ENCODE data around the gene GABPA.
A peak's percentile ranks its signal among the peaks of the same experiment; 100 is the strongest.

GABPA gene

DNA sequence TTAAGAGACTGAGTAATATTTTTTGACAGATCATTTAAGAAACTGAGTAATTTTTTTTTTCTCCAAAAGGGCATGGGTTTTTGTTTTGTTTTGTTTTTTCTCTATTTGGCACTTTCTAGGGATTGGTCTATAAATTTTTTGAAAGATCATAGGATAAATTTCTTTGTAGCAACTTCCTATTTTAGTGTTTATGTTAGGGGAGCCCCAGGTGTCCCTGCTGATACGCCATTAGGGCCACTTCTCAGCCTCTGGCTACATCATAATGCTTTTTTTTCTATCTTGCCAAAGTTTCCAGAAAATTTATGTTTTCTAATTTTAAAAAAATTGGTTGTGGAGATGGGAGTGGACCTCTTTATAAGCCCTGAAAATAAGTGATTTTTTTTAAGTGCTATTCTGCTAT lies 2.6 kb downstream of the GABPA start:
- CTCF ChIA-PET = no interaction called here
- peaks cover 12% of the 10 kb centered on the region for H3K4me1 ChIP-seq (ENCODE audit: control insufficient read depth, insufficient read depth, low read length)
- H3K36me3 ChIP-seq (ENCODE audit: control insufficient read depth in 2 of 2, insufficient read depth in 1 of 2, low read length in 2 of 2) = peaks cover 3 to 4% of the 10 kb centered on the region in 2 experiments; a peak in 2 of 3 replicates
- no peak overlapping the region for H3K27ac ChIP-seq (ENCODE audit: extremely low read depth, low read depth, low read length)
- peak; percentile 45; the same call in 1 of the 2 replicates for TF ChIP-seq FEZF1 (tag by site-specific recombination; IDR thresholded peaks at IDR 0.05)
- TF ChIP-seq, protein P1, sequence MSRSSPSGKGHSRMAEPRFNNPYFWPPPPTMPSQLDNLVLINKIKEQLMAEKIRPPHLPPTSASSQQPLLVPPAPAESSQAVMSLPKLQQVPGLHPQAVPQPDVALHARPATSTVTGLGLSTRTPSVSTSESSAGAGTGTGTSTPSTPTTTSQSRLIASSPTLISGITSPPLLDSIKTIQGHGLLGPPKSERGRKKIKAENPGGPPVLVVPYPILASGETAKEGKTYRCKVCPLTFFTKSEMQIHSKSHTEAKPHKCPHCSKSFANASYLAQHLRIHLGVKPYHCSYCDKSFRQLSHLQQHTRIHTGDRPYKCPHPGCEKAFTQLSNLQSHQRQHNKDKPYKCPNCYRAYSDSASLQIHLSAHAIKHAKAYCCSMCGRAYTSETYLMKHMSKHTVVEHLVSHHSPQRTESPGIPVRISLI (tag by site-specific recombination; IDR thresholded peaks at IDR 0.05) = peak; percentile 46; the same call in 1 of the 2 replicates
- no peak for TF ChIP-seq ZNF701 (tag by site-specific recombination; IDR thresholded peaks at IDR 0.05)
- TF ChIP-seq, protein P2, sequence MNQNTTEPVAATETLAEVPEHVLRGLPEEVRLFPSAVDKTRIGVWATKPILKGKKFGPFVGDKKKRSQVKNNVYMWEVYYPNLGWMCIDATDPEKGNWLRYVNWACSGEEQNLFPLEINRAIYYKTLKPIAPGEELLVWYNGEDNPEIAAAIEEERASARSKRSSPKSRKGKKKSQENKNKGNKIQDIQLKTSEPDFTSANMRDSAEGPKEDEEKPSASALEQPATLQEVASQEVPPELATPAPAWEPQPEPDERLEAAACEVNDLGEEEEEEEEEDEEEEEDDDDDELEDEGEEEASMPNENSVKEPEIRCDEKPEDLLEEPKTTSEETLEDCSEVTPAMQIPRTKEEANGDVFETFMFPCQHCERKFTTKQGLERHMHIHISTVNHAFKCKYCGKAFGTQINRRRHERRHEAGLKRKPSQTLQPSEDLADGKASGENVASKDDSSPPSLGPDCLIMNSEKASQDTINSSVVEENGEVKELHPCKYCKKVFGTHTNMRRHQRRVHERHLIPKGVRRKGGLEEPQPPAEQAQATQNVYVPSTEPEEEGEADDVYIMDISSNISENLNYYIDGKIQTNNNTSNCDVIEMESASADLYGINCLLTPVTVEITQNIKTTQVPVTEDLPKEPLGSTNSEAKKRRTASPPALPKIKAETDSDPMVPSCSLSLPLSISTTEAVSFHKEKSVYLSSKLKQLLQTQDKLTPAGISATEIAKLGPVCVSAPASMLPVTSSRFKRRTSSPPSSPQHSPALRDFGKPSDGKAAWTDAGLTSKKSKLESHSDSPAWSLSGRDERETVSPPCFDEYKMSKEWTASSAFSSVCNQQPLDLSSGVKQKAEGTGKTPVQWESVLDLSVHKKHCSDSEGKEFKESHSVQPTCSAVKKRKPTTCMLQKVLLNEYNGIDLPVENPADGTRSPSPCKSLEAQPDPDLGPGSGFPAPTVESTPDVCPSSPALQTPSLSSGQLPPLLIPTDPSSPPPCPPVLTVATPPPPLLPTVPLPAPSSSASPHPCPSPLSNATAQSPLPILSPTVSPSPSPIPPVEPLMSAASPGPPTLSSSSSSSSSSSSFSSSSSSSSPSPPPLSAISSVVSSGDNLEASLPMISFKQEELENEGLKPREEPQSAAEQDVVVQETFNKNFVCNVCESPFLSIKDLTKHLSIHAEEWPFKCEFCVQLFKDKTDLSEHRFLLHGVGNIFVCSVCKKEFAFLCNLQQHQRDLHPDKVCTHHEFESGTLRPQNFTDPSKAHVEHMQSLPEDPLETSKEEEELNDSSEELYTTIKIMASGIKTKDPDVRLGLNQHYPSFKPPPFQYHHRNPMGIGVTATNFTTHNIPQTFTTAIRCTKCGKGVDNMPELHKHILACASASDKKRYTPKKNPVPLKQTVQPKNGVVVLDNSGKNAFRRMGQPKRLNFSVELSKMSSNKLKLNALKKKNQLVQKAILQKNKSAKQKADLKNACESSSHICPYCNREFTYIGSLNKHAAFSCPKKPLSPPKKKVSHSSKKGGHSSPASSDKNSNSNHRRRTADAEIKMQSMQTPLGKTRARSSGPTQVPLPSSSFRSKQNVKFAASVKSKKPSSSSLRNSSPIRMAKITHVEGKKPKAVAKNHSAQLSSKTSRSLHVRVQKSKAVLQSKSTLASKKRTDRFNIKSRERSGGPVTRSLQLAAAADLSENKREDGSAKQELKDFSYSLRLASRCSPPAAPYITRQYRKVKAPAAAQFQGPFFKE (tag by site-specific recombination; IDR thresholded peaks at IDR 0.05; ENCODE audit: borderline replicate concordance) = no peak
- TF ChIP-seq ZFP3 (tag by site-specific recombination; IDR thresholded peaks at IDR 0.05; ENCODE audit: low read depth) = no peak
- no peak for TF ChIP-seq SCRT2 (tag by site-specific recombination; IDR thresholded peaks at IDR 0.05)
- TF ChIP-seq, protein P3, sequence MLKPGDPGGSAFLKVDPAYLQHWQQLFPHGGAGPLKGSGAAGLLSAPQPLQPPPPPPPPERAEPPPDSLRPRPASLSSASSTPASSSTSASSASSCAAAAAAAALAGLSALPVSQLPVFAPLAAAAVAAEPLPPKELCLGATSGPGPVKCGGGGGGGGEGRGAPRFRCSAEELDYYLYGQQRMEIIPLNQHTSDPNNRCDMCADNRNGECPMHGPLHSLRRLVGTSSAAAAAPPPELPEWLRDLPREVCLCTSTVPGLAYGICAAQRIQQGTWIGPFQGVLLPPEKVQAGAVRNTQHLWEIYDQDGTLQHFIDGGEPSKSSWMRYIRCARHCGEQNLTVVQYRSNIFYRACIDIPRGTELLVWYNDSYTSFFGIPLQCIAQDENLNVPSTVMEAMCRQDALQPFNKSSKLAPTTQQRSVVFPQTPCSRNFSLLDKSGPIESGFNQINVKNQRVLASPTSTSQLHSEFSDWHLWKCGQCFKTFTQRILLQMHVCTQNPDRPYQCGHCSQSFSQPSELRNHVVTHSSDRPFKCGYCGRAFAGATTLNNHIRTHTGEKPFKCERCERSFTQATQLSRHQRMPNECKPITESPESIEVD (tag by site-specific recombination; IDR thresholded peaks at IDR 0.05) = 0 out of 2 replicates have a peak, but pooled peaks have one; percentile 4
- no peaks in the 10 kb centered on the region for H3K9me3 ChIP-seq (ENCODE audit: control insufficient read depth, insufficient read depth, low read depth, low read length)
- no peak overlapping the region for H3K4me3 ChIP-seq (ENCODE audit: low read depth, low read length)
- POLR2A ChIA-PET = no interaction called here

DNA sequence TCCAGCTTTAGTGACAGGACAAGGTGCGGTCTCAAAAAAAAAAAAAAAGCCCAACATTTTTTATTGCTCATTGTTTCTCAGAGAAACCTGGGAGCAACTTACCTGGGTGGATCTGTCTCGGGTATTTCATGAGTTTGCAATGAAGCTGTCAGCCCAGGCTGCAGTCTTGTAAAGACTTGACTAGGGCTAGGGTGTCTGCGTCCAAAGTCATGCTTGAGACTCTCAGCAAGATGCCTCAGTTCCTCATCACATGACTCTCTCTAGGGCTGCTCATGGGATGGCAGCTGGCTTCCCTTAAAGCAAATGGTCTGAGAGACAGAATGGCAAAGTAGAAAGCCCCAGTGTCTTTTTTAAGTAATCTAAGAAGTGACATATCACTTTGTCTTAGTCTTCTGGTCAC lies 8.1 kb downstream of the GABPA start:
- no peak overlapping the region for H3K4me3 ChIP-seq (ENCODE audit: low read depth, low read length)
- POLR2A ChIA-PET = interaction anchor here (1.2 kb wide), 1 partner anchor 7 kb away, joined by 3 read pairs; no protein-coding TSS in a partner anchor
- peaks cover 27 to 31% of the 10 kb centered on the region in 2 experiments for H3K36me3 ChIP-seq (ENCODE audit: control insufficient read depth in 2 of 2, insufficient read depth in 1 of 2, low read length in 2 of 2)
- CTCF ChIA-PET = interaction anchor here (0.6 to 1.0 kb wide), 3 partner anchors 134 to 365 kb away, joined by 3 to 4 read pairs (median 4); no protein-coding TSS in a partner anchor
- no peaks in the 10 kb centered on the region for H3K4me1 ChIP-seq (ENCODE audit: control insufficient read depth, insufficient read depth, low read length)
- no peak overlapping the region for H3K27ac ChIP-seq (ENCODE audit: extremely low read depth, low read depth, low read length)
- H3K9me3 ChIP-seq (ENCODE audit: control insufficient read depth, insufficient read depth, low read depth, low read length) = no peaks in the 10 kb centered on the region
- no peak for TF ChIP-seq ZBTB21 (tag by site-specific recombination; IDR thresholded peaks at IDR 0.05)
- TF ChIP-seq SP3 (tag by site-specific recombination; IDR thresholded peaks at IDR 0.05) = no peak
- TF ChIP-seq, protein P4, sequence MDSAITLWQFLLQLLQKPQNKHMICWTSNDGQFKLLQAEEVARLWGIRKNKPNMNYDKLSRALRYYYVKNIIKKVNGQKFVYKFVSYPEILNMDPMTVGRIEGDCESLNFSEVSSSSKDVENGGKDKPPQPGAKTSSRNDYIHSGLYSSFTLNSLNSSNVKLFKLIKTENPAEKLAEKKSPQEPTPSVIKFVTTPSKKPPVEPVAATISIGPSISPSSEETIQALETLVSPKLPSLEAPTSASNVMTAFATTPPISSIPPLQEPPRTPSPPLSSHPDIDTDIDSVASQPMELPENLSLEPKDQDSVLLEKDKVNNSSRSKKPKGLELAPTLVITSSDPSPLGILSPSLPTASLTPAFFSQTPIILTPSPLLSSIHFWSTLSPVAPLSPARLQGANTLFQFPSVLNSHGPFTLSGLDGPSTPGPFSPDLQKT (IDR thresholded peaks at IDR 0.05; ENCODE audit: borderline replicate concordance, low read depth, low read length) = no peak
- TF ChIP-seq ZNF521 (tag by site-specific recombination; IDR thresholded peaks at IDR 0.05) = no peak
- TF ChIP-seq, protein P5, sequence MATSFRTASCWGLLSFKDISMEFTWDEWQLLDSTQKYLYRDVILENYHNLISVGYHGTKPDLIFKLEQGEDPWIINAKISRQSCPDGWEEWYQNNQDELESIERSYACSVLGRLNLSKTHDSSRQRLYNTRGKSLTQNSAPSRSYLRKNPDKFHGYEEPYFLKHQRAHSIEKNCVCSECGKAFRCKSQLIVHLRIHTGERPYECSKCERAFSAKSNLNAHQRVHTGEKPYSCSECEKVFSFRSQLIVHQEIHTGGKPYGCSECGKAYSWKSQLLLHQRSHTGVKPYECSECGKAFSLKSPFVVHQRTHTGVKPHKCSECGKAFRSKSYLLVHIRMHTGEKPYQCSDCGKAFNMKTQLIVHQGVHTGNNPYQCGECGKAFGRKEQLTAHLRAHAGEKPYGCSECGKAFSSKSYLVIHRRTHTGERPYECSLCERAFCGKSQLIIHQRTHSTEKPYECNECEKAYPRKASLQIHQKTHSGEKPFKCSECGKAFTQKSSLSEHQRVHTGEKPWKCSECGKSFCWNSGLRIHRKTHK (tag by site-specific recombination; IDR thresholded peaks at IDR 0.05) = no peak
- TF ChIP-seq, protein P6, sequence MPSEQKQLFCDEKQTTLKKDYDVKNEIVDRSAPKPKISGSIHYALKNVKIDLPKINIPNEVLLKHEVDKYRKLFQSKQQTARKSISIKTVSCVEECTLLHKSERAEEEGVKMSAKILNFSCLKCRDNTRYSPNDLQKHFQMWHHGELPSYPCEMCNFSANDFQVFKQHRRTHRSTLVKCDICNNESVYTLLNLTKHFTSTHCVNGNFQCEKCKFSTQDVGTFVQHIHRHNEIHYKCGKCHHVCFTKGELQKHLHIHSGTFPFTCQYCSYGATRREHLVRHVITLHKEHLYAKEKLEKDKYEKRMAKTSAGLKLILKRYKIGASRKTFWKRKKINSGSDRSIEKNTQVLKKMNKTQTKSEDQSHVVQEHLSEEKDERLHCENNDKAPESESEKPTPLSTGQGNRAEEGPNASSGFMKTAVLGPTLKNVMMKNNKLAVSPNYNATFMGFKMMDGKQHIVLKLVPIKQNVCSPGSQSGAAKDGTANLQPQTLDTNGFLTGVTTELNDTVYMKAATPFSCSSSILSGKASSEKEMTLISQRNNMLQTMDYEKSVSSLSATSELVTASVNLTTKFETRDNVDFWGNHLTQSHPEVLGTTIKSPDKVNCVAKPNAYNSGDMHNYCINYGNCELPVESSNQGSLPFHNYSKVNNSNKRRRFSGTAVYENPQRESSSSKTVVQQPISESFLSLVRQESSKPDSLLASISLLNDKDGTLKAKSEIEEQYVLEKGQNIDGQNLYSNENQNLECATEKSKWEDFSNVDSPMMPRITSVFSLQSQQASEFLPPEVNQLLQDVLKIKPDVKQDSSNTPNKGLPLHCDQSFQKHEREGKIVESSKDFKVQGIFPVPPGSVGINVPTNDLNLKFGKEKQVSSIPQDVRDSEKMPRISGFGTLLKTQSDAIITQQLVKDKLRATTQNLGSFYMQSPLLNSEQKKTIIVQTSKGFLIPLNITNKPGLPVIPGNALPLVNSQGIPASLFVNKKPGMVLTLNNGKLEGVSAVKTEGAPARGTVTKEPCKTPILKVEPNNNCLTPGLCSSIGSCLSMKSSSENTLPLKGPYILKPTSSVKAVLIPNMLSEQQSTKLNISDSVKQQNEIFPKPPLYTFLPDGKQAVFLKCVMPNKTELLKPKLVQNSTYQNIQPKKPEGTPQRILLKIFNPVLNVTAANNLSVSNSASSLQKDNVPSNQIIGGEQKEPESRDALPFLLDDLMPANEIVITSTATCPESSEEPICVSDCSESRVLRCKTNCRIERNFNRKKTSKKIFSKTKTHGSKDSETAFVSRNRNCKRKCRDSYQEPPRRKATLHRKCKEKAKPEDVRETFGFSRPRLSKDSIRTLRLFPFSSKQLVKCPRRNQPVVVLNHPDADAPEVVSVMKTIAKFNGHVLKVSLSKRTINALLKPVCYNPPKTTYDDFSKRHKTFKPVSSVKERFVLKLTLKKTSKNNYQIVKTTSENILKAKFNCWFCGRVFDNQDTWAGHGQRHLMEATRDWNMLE (tag by site-specific recombination; conservative IDR thresholded peaks at IDR 0.05; ENCODE audit: low read depth) = no peak
- TF ChIP-seq ZNF629 (tag by site-specific recombination; IDR thresholded peaks at IDR 0.05) = no peak
- no peak for TF ChIP-seq ZNF558 (tag by site-specific recombination; IDR thresholded peaks at IDR 0.05)
- no peak for TF ChIP-seq ZNF549 (tag by site-specific recombination; IDR thresholded peaks at IDR 0.05)

Data from HEK293 (cell line).